Posterior cingulate gyrus (tissue), 11 donors: ENCODE data around the gene ZPBP2.
"Not testable (repeated sequence)": the region's sequence is repeated elsewhere in the genome, so short reads cannot be mapped to it uniquely, and the experiment has no call there.

ENCODE experiments used
- DNase-seq, 10 donors: peaks; one replicate each; pipeline versions ENCODE4 v3.0.0 to v3.0.0-alpha.2; 2020 to 2021; ENCODE audit warnings: mixed read lengths in 3 of 10
- intact Hi-C: fragments of 100-400 bp; cut with DNase I; formaldehyde crosslinking; loops from one replicate; pipeline ENCODE4 v1.15.1; 2023

The ZPBP2 gene, protein sequence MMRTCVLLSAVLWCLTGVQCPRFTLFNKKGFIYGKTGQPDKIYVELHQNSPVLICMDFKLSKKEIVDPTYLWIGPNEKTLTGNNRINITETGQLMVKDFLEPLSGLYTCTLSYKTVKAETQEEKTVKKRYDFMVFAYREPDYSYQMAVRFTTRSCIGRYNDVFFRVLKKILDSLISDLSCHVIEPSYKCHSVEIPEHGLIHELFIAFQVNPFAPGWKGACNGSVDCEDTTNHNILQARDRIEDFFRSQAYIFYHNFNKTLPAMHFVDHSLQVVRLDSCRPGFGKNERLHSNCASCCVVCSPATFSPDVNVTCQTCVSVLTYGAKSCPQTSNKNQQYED

DNA sequence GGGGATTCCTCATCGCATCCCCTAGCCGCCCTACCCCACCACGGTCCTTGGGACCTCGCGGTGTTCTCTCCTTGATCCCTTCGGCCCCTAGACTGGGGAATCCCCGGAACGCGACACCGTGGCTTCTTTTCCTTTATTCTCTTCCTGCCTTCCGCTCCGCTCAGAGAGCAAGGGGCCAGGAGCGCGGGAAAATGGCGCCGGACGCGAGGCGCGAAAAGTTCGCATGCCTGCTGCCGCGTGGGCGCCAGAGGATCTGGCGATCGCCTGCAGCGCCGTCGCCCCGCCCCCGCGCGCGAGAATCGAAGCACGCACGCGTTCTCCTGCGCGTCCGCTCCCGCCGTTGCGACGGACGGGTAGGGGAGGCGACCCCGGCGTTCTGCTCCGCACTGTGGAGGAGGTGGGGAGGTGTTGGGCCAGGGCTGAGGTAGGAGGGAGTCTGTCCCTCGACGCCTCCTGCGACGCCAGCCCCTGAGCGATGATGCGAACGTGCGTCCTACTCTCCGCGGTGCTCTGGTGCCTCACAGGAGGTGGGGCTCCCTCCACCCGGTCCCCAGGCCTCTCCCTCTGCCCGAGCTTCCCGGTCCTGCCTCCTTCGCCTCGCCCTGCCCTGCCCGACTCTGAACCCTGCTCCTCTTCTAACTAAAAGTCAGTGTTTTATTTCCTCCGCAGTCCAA, at the start of gene ZPBP2:
ZPBP2 (plus strand) TSS at position 323 of the 674 bp plus-strand sequence; CDS start at position 476, 153 bp downstream.
- no peak for DNase-seq
- intact Hi-C loops = no loop called here

DNA sequence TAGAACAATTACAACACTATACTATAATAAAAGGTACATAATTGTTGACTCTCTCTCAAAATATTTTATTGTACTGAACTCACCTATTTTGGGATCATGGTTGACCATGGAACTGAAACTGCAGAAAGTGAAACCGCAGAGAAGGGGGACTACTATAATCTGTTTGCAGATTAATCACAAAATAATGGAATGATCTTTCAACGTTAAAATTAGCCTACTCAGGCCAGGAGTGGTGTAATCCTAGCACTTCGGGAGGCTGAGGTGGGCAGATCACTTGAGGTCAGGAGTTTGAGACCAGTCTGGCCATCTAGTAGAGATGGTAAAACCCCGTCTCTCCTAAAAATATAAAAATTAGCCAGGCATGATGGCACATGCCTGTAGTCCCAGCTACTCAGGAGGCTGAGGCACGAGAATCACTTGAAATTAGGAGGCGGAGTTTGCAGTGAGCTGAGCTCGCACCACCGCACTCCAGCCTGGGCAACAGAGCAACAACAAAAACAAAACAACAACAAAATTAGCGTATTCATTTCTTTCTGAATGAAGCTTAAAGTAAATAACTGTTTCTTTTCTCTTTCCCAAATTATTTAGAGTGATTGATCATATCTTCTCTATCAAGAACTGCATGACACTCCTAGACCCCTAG, 49.5 kb upstream of the ZPBP2 start:
- DNase-seq = no peak
- intact Hi-C loops = no loop called here

DNA sequence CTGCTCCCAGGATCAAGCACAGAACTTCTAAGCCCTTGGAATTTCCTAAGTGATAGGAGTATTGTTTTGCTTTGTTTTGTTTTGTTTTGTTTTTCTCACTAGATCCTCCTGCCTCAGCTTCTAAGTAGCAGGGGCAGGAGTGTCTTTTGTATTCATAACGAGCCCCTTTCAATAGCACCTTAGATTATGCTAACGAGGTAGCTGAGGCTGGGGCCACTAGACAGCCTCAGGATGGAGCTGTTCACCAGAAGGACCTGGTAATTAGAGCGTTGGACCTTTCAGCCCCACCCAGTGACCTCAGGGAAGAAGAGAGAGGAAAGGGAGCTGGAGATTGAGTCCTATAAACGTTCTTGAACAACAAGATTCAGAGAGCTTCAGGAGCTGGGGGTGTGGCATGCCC, 47.5 kb upstream of the ZPBP2 start:
- DNase-seq = no peak
- intact Hi-C loops = no loop called here

DNA sequence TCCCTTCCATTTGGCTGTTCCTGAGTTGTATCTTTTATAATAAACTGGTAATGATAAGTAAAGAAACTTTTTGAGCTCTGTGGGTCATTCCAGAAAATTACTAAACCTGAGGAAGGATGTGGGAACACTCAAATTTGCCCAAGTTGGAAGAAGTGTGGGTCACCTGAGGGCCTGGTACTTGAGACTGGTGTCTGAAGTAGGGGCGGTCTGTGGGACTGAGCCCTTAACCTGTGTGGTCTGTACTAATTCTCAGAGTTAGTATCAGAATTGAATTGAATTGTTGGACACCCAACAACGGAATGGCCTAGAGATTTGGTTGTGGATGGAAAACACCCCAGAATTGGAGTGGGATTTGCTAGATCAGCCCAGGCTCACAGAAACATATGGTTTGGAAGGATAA, 47.0 kb upstream of the ZPBP2 start:
- intact Hi-C loops = no loop called here
- no peak for DNase-seq

DNA sequence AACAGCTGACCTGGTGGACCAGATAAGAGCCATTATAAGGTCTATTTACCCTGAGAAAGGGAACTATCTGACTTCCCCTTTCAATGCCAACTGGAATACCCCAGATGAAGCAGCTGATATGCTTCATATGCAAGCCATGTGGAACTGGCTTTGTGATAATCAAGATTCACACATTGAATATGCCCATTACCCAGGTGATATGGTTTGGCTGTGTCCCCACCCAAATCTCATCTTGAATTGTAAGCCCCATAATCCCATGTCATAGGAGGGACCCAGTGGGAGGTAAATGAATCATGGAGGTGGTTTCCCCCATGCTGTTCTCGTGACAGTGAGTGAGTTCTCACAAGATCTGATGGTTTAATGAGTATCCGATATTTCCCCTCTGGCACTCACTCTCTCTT, 46.0 kb upstream of the ZPBP2 start:
- intact Hi-C loops = no loop called here

DNA sequence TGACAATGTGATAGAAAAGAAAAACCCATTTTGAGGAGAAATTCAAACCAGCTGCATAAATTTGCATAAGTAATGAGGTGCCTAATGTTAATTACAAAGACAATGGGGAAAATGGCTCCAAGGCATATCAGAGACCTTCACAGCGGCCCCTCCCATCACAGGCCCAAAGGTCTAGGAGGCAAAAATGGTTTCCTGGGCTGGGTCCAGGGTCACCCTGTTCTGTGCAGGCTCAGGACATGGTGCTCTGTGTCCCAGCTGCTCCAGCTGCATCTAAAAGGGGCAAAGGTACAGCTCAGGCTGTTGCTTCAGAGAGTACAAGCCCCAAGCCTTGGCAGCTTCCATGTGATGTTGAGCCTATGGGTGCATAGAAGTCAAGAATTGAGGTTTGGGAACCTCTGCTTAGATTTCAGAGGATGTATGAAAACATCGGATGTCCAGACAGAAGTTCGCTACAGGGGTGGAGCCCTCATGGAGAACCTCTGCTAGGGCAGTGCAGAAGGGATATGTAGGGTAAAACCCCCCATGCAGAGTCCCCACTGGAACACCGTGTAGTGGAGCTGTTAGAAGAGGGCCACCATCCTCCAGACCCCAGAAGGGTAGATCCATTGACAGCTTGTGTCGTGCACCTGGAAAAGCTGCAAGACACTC, 44.5 kb upstream of the ZPBP2 start:
- DNase-seq = no peak
- intact Hi-C loops = no loop called here

More for the DNA sequence above, 46.0 kb upstream of the ZPBP2 start:
- DNase-seq = no peak

DNA sequence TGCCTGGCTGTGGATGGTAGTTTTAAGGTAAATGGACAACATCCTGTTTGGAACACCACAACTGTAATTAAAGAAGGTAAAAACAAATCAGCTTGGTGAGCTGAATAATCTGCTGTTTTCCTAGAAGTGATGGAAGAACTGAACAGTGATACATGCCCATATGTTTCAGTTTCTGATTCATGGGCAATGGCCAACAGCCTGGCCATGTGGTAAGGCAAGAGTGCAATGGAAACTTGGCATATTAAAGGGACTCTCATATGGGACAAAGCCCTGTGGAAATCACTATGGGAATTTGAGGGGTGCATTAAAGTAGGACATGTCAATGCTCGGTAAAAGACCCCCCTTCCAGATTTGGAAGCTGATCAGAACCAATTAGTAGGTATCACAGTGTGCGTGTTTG, 41.7 kb upstream of the ZPBP2 start:
- intact Hi-C loops = no loop called here
- no peak for DNase-seq

DNA sequence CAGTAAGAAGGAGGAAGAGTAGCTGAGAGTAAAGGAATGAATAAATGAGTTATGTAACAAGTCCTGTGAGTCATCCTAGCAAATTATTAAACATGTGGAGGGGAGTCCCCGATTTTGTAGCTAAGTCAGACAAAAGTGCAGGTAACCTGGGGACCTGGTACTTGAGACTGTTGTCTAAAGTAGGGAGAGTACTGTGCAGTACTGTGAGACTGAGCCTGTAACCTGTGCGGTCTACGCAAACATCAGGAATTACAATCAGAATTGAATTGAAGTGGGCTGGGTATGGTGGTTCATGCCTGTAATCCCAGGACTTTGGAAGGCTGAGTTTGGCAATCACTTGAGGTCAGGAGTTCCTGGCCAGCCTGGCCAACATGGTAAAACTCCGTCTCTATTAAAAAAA, 39.6 kb upstream of the ZPBP2 start:
- intact Hi-C loops = no loop called here
- DNase-seq = no peak

DNA sequence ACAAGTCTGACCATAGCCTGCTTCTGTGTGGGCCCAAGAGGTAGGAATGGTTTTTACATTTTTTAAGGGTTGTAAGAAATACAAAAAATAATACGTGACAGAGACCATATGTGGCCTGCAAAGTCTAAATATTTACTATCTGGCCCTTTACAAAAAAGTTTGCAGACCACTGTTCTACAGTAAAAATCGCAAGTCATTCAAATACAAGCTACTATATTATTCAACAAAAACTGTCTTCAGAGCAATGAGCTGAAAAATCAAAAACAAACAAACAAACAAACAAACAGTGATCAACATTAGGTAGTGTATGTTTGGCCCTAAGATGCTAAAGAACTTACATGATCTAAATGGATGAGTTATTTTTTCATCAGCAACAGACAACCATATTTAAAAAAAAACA, 36.4 kb upstream of the ZPBP2 start:
- intact Hi-C loops = no loop called here

DNA sequence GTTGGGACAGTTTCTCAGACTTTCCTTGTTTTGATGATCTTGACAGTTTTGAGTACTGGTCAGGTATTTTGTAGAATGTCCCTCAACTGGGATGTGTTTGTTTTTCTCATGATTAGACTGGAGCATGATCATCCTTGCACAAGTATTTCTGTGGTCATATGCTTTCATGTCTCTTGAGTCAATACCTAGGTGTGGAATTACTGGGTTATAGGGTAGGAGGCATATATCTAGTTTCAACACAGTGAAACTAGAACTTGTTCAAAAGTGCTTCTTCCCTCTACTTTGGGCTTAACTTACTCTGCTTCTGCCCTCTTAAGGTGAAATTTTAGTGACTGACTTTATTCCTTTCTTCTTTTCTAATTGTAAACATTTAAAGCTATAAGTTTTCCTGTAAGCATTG, 34.0 kb upstream of the ZPBP2 start:
- intact Hi-C loops = no loop called here
- DNase-seq = no peak

More for the DNA sequence above, 36.4 kb upstream of the ZPBP2 start:
- DNase-seq = no peak

DNA sequence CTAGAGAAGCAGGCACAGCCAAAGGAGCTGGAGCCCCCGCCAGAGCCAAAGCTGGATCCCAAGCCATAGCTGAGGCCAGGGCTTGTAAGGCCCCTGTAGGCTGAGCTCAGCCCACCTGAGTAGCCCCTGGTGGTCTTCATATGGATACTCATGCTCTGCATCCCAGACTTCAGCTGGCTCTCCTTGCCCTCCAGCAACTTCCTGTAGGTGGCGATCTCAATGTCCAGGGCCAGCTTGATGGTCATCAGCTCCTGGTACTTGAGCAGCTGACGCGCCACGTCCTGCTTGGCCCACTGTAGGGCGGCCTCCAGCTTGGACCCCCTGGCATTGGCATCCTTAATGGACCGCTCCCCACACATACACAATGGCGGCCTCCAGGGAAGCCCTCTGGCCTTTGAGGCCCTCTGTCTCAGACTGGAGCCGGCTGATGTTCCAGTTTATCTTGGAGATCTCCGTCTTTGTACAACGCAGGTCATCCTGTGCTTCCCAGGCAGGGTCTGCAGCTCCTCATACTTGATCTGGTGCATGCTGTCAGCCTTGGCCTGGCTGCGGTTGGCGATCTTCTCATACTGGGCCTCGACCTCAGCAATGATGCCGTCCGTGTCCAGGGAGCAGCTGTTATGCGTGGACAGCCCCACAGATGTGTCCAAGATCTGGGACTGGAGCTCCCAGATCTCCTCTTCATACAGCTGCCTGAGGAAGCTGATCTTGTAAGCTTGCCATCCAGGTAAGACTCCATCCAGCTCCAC, 32.8 kb upstream of the ZPBP2 start:
- intact Hi-C loops = no loop called here
- DNase-seq = no peak

DNA sequence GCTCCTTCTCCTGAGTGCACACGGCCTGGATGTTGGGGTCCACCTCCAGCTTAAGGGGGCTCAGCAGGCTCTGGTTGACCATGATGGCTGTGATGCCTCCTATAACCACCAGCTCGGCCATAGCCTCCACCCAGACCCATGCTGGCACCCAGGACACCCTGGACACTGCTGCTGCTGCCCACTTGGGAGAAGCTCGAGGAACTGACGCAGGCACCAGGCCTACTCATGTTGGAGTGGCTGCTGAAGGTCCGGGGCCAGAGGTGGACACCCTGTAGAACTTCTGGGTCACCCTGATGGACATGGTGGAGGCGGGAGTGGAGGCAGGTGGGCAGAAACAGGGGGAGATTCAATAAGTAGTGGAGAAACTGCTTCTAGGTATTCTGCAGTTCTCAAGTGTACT, 31.9 kb upstream of the ZPBP2 start:
- no peak for DNase-seq
- intact Hi-C loops = no loop called here

DNA sequence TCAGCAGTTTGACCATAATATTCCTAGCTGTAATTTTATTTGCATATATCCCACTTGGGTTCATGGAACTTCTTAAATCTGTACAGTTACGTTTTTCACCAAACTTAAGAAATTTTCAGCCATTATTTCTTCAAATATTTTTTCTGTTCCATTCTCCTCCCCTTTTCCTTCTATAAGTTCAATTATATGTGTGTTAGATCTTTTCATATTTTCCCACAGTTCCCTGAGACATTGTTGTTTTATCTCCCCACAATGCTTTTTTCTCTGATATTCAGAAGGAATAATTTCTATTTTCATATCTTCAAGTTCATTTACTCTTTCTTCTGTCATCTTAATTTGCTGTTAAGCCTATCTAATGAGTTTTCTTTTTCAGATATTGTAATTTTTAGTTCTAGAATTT, 29.9 kb upstream of the ZPBP2 start:
- intact Hi-C loops = no loop called here
- DNase-seq = no peak

DNA sequence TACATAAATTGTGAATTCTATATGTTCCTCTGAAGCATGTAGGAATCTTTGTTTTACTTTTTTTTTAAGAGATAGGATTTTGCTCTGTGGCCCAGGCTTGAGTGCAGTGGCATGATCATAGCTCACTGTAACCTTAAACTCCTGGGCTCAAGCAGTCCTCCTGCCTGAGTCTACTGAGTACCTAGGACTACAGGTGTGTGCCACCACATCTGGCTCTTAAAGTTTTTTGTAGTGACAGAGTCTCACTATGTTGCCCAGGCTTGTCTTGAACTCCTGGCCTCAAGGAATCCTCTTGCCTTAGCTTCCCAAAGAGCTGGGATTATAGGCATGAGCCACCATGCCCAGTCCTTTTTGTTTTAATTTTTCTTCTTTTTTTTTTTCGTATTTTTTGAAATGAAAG, 29.2 kb upstream of the ZPBP2 start:
- intact Hi-C loops = no loop called here
- DNase-seq = no peak

DNA sequence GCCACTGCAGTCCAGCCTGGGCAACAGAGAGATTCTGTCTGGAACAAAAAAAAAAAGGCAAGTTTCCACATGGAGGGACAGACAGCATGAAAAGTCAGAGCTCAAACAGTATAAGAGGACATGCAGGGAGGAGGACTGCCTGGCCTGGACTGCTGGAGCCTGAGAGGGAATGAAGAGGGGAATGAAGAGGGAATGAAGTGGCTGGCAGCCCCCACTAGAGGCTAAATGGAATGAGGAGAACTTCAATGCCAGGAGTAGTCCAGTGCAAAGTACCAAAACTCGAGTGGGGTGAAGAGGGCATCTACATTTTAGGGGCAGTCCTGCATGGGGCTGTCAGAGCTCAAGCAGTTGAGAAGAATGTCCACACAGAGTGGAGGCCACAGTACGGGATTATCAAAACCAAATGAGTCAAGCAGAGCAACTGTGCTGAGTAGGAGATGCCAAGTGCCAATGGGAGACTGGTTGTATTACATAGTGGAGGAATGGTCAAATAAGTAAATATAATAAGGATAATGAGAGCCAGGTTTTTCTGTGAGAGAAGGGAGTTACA, 26.8 kb upstream of the ZPBP2 start:
- intact Hi-C loops = no loop called here
- no peak for DNase-seq

DNA sequence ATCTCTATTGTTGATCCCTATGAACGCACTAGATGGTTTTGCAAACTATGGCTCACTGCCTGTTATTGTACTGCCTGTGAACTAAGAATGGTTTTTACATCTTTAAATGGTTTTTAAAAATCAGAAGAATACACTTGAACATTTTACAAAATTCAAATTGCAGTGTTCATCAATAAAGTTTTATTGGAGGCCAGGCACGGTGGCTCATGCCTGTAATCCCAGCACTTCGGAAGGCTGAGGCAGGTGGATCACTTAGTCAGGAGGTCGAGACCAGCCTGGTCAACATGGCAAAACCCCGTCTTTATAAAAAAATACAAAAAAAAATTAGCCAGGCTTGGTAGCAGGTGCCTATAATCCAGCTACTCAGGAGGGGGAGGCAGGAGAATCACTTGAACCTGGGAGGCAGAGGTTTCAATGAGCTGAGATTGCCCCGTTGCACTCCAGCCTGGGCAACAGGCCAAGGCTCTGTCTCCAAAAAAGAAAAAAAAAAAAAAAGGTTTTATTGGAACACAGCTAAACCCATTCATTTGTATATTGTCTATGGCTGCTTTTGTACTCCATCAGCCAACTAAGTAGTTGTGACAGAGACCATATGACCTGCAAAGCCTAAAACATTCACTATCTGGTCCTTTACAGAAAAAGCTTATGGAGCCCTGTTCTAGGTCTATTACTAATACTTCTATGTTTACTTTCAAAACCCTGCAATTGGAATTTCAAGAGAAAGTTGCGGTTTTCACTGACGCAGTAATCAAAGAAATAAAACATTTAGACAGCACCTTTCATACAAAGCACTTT, 22.8 kb upstream of the ZPBP2 start:
- intact Hi-C loops = no loop called here
- no peak for DNase-seq

DNA sequence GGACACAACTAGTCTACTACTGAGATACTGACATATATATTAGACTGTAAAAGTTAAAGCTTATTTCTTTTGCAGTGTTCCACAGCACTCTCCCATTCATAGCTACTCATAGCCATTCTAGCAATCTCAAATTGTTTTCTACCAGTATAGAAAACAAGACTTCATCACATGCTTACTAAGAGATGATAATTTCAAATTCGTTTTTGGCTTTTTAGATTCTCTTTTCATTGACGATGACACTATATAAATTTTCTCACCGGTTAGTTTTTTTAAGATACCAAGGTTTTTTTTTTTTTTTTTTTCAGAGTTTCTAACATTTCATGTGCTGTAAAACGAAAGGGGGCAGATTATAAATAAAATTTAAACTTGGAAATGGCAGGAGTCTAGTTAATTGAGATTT, 21.8 kb upstream of the ZPBP2 start:
- intact Hi-C loops = no loop called here

DNA sequence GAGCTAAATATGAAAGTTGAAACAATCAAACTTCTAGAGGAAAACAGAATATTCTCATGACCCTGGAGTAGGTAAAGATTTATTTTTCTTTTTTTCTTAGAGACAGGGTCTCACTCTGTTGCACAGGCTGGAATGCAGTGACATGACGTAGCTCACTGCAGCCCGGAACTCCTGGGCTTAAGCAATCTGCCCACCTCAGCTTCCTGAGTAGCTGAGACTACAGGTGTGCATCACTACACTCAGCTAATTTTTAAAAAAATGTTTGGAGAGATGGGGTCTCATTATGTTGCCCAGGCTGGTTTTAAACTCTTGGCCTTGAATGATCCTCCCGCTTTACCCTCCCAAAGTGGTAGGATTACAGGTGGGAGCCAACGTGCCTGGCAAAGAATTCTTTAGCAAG, 19.4 kb upstream of the ZPBP2 start:
- no peak for DNase-seq
- intact Hi-C loops = no loop called here

More for the DNA sequence above, 21.8 kb upstream of the ZPBP2 start:
- no peak for DNase-seq

DNA sequence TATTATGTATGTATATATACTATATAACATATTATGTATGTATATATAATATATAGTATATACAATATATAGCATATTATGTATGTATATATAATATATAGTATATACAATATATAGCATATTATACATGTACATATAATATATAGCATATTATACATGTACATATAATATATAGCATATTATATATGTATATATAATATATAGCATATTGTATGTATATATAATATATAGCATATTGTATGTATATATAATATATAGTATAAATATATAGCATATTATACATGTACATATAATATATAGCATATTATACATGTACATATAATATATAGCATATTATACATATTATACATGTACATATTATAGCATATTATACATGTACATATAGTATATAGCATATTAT, 17.8 kb upstream of the ZPBP2 start:
- DNase-seq, intact Hi-C loops: not testable (repeated sequence)

DNA sequence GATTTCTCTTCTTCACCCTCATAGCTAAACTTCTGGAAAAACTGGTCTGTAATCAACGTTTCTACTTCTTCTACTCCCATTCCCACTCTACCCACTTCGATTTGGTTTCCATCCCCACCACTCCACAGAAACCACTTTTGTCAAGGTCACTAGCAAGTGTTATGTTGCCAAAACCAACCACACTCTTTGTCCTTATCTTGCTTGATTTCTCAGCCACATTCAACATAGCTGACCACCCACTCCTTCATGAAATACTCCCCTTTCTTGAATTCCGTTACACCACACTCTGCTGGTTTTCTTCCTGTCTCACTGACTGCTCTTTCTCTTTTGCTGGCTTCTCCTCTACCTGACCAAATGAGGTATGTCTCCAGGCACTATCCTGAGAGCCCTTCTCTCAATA, 15.8 kb upstream of the ZPBP2 start:
- intact Hi-C loops = no loop called here

More for the DNA sequence above, 15.8 kb upstream of the ZPBP2 start:
- no peak for DNase-seq
